HUES48 (cell line): ENCODE measurements around the gene CARD9.
"Not testable (repeated sequence)": the region's sequence is repeated elsewhere in the genome, so short reads cannot be mapped to it uniquely, and the experiment has no call there.

Experiments used
- H3K27ac ChIP-seq: one replicate; pipeline ENCODE4 v1.7.0; 2013; ENCODE audit warnings: low read depth, low read length, inconsistent platforms
- H3K27me3 ChIP-seq: 2 replicates; pipeline ENCODE4 v1.6.1; 2013; ENCODE audit warnings: mild to moderate bottlenecking, low read length; ENCODE audit not compliant: control insufficient read depth, insufficient read depth
- H3K36me3 ChIP-seq: 2 replicates; pipeline ENCODE4 v1.6.1; 2013; ENCODE audit warnings: low read length; ENCODE audit not compliant: control insufficient read depth, insufficient read depth
- H3K4me1 ChIP-seq: 2 replicates; pipeline ENCODE4 v1.6.1; 2013; ENCODE audit warnings: mild to moderate bottlenecking, low read length; ENCODE audit not compliant: control insufficient read depth, insufficient read depth
- H3K4me3 ChIP-seq: 2 replicates; pipeline ENCODE4 v1.5.1; 2013; ENCODE audit warnings: mild to moderate bottlenecking, low read depth, low read length
- H3K9ac ChIP-seq: 2 replicates; pipeline ENCODE4 v1.6.1; 2013; ENCODE audit warnings: mild to moderate bottlenecking, low read depth, low read length, moderate library complexity
- H3K9me3 ChIP-seq: 2 replicates; pipeline ENCODE4 v1.6.1; 2013; ENCODE audit warnings: low read length; ENCODE audit not compliant: control insufficient read depth, insufficient read depth

CARD9 gene

DNA sequence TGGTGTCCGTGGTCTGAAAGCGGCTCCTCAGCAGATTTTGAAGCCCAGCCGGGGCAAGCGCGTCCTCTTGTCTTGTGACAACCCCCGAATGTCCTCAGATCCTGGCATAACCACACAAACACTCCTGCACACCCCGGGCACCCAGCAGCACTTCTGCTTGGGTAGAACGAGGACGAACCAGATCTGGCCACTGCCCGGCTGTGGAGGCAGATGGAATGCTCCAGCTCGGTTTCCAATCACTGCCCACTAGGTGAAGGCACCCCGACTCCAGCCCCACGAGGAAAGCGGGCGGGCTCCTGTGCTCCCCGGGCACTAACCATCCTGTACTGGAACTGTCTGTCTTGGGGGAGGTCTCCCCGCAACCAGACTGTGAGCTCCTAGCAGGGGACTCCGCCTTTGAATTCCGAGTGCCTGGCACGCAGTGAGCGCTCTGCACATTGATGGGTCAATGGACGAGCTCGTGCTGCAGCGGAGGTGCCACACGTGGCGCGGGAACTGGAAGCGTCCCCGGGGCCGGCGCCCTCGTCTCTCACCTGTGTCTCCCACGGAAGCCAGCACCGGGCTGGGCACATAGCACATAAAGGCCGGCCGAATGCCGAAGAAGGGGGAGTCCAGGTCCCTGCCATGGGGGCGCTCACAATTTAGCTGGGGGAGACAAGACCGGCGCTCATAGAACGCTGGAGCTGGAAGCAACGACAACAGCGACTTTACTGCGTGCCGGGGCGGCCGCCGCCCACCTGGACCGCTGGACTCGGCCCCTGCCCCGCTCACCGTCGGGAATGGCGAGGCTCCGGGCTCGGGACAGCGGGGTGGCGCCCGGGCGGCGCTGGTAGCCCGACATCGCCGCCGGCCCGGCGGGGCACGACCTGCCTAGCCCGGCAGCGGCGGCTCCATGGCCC lies 36.3 kb upstream of the CARD9 start:
- Histone ChIP-seq H3K27ac (peak overlapping the region; percentile 60), H3K9me3 (no peaks in the 10 kb centered on the region), H3K27me3 (no peaks in the 10 kb centered on the region), H3K9ac (peak overlapping the region; percentile 83), H3K36me3 (peaks cover 66% of the 10 kb centered on the region), H3K4me3 (peak overlapping the region; percentile 96), H3K4me1 (peaks cover 8% of the 10 kb centered on the region)

DNA sequence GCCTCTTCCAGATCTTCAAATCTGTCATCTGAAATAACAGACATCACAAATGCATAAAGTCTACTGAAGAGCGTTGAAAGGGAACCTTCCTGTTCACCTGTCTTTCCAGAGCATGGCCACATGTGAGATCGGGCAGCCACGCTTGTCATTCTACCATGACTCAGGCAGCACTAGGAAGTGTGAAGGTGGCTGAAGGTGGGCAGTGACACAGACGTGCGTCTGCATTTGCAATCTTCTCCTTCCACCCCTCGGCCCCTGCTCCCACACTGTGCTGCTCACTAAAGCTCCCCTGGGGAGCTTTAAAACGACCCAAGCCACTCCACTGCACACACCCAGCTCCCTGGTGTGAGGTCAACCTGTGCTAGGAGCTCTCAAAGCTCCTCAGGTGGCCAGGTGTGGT lies 34.4 kb upstream of the CARD9 start:
- Histone ChIP-seq H3K27ac (no peak overlapping the region), H3K4me3 (no peak overlapping the region), H3K36me3 (peaks cover 63% of the 10 kb centered on the region), H3K27me3 (no peaks in the 10 kb centered on the region), H3K4me1 (peaks cover 8% of the 10 kb centered on the region), H3K9me3 (no peaks in the 10 kb centered on the region), H3K9ac (no peak overlapping the region)

- not testable (repeated sequence) for H3K27me3 ChIP-seq, H3K27ac ChIP-seq, H3K4me1 ChIP-seq, H3K9me3 ChIP-seq, H3K9ac ChIP-seq, H3K4me3 ChIP-seq
- H3K36me3 ChIP-seq, result peaks cover 61% of the 10 kb centered on the region
Measured at GRCh38 chr9:136407061-136407460, 33.6 kb upstream of the CARD9 start.

DNA sequence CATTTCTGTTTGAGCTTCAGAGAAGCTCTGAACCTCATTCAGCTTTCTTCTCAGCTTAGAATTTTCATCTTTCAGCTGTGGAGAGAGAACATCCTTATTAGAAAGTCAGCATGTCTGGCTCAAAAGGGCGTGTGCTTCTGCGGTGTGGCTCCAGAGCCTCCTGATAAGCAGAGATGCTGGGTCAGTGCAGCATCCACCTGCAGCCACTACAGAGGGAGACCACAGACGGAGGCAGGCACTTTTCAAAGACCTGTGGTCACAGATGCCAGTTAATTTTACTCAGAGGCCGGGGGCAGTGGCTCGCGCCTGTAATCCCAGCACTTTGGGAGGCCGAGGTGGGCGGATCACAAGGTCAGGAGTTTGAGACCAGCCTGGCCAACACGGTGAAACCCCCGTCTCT lies 32.4 kb upstream of the CARD9 start:
- not testable (repeated sequence) for H3K4me1 ChIP-seq, H3K9ac ChIP-seq, H3K27ac ChIP-seq, H3K27me3 ChIP-seq, H3K4me3 ChIP-seq, H3K9me3 ChIP-seq
- H3K36me3 ChIP-seq, result peaks cover 64% of the 10 kb centered on the region

DNA sequence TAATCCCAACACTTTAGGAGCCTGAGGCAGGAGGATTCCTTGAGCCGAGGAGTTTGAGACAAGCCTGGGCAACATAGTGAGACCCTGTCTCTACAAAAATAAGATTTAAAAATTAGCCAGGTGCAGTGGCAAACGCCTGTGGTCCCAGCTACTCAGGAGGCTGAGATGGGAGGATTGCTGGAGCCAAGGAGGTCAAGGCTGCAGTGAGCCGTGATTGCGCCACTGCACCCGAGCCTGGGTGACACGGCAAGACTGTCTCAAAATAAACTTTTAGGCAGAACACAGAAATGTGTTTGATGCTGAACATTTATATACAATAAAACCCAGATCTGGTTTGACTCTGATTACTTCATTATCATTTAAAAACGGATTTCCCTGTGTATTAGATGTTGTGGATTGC lies 32.0 kb upstream of the CARD9 start:
- H3K9me3 ChIP-seq, result no peaks in the 10 kb centered on the region
- no peak overlapping the region for H3K9ac ChIP-seq
- no peak overlapping the region for H3K27ac ChIP-seq
- H3K4me3 ChIP-seq, result no peak overlapping the region
- peaks cover 64% of the 10 kb centered on the region for H3K36me3 ChIP-seq
- peaks cover 4% of the 10 kb centered on the region for H3K4me1 ChIP-seq
- no peaks in the 10 kb centered on the region for H3K27me3 ChIP-seq

DNA sequence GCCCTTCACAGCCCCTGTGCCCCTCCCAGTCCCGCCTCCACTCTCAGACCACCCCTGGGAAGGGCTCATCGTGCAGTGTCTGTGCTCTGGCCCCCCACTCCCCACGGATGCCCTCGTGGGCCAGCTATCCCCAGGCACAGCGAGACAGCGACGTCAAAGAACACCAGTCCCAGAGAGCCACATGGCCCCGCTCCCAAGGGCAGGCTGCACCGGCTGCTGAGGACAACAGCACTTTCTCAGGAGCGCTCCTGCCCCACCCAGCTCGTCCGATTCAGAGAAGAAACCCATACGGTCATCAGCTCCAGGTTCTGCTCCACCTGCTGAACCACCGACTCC lies 31.3 kb upstream of the CARD9 start:
- no peak overlapping the region for H3K27ac ChIP-seq
- H3K9ac ChIP-seq, result no peak overlapping the region
- no peaks in the 10 kb centered on the region for H3K27me3 ChIP-seq
- peaks cover 7% of the 10 kb centered on the region for H3K4me1 ChIP-seq
- H3K4me3 ChIP-seq, result no peak overlapping the region
- no peaks in the 10 kb centered on the region for H3K9me3 ChIP-seq
- peaks cover 64% of the 10 kb centered on the region for H3K36me3 ChIP-seq

GRCh38 chr9:136403915-136404800 lies 30.7 kb upstream of the CARD9 start:
- peaks cover 64% of the 10 kb centered on the region for H3K36me3 ChIP-seq
- H3K4me3 ChIP-seq, result no peak overlapping the region
- peaks cover 7% of the 10 kb centered on the region for H3K4me1 ChIP-seq
- no peaks in the 10 kb centered on the region for H3K27me3 ChIP-seq
- H3K27ac ChIP-seq, result no peak overlapping the region
- H3K9ac ChIP-seq, result no peak overlapping the region
- H3K9me3 ChIP-seq, result no peaks in the 10 kb centered on the region

- Histone ChIP-seq H3K4me1 (peaks cover 7% of the 10 kb centered on the region; the same call in 1 of the 2 replicates), H3K27ac (no peak overlapping the region), H3K4me3 (no peak overlapping the region), H3K36me3 (peaks cover 64% of the 10 kb centered on the region), H3K9ac (no peak overlapping the region), H3K9me3 (no peaks in the 10 kb centered on the region), H3K27me3 (no peaks in the 10 kb centered on the region)
Measured at GRCh38 chr9:136403538-136403914, 30.1 kb upstream of the CARD9 start.

DNA sequence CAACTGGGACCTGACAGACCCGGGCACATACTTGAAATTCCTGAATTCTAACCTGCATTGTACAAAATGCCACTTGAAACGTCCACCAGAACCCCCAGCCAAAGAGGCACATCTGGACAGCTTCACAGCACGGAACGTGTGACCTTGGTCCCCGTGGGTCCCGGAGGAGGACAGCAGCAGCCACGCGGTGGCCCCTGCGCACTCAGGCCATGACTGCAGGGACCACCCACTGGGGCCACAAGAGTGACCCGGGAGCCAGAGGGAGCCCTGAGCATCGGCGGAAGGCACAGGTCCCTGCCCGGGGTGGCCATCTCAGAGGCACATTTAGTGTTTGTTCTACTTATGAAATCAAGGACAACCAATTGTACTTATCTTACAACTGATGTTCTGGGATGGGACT lies 28.6 kb upstream of the CARD9 start:
- H3K4me3 ChIP-seq, result no peak overlapping the region
- no peaks in the 10 kb centered on the region for H3K9me3 ChIP-seq
- H3K36me3 ChIP-seq, result peaks cover 66% of the 10 kb centered on the region
- H3K27ac ChIP-seq, result no peak overlapping the region
- H3K27me3 ChIP-seq, result no peaks in the 10 kb centered on the region
- H3K9ac ChIP-seq, result no peak overlapping the region
- peaks cover 7% of the 10 kb centered on the region; the same call in 1 of the 2 replicates for H3K4me1 ChIP-seq

DNA sequence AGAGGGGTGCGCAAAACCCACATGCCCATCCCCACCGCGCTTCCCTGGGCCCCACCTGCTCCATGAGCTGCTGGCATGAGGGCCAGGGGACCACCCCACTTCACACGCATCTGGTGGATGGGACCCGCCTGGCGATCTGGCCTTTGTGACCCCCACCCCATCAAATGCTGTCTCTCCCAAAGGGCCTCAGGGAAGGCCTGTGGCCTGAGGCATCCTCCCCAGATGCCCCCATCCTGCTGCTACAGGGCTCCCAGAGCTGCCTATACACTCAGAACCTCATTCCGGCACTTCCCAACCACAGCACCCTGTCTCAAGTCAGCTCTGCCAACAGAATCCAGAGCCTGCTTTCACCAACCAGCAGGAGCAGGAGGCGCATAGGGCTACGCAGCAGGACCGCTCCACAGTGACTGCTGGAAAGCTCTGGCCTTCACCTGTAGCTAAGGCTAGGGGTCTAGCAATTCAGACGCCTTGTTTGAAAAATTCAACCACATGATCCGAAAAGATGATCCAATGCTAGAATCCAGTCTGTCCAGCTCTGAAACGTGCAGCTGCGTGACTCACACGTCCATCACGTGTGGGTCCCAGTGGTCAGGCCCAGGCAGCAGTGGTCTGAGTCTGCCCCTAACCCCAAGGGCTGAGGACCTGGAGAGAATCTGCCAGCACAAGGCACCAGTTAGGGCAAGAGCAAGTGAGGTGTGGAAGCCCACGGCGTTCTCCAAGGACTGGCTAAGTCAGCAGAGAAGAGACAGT lies 27.9 kb upstream of the CARD9 start:
- Histone ChIP-seq H3K36me3 (peaks cover 68% of the 10 kb centered on the region), H3K27me3 (no peaks in the 10 kb centered on the region), H3K27ac (no peak overlapping the region), H3K4me3 (no peak overlapping the region), H3K4me1 (peaks cover 7% of the 10 kb centered on the region; the same call in 1 of the 2 replicates), H3K9ac (no peak overlapping the region), H3K9me3 (no peaks in the 10 kb centered on the region)
